ENCODE measurements around the gene SPATA45.

SPATA45 gene

DNA sequence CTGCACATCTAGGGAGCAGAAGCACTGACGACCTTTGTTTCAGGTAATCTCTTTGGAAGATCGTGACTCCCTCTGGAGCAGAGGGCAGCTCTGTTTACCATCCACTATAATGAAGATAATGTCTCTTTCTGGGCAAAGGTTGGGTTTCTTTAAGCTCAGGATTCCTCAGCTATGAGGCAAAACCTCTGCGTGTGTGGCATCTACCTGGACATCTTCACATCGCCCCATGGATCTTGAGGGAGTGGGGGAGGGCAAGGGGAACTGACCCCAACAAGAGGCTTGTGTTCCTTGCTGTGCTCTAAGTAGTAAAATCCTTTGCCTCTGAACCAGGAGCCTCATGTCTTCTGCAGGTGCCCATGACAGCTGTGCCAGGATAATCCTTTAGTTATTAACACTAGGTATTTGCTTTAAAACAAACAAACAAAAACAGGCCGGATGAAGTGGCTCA lies 19.6 kb downstream of the SPATA45 start:
- DNase-seq, result no peak

DNA sequence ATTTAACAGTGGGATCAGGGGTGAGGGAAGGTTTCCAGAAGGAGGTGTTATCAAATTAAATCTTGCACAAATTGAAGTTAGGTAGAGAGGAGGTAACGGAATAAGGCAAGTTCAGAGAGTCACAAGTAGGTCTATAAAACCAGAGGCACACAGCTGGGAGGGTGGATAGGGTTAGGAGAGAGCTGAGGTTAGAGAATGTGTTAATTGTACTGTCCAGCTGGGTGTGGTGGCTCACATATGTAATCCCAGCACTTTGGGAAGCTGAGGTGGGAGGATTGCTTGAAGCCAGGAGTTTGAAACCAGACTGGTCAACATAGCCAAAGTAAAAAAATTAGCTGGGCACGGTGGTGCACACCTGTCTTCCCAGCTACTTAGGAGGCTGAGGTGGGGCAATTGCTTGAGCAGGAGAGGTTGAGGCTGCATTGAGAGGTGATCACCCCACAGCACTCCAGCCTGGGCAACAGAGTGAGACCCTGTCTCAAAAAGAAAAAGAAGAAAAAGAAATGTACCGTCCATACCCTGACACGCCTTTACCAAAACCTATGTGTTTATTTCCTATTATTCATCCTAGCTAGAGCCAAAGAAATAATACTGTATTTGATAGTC lies 20.2 kb downstream of the SPATA45 start:
- no peak for DNase-seq

DNA sequence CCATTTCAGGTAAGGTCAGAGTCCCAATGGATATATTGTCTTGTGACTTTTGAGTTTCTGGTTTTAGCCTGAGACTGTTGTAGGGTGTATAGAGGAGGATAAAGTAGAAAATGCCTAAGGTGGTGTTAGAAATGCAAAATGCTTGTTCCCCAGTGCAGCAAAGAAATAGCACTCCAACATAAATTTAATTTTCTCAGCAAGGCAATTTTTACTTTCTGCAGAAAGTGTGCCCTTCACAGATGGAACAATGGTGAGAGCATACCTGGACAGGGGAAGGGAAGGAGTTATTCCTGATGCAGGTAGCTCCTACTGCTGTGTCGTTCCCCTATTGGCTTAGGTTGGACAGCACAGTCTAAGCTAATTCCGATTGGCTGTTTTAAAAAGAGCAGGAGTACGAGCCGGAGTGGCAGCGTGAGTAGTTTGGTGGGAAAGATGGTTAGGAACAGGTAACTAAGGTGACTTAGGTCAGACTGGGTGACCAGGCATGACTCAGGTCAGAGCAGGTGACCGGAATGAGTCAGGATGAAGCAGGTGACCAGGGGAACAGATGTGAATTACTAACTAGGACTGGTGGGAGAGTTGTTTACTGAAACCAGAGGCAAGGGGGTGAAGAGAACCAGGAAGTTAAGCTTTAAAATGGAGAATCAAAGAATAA lies 21.5 kb downstream of the SPATA45 start:
- no peak for DNase-seq

DNA sequence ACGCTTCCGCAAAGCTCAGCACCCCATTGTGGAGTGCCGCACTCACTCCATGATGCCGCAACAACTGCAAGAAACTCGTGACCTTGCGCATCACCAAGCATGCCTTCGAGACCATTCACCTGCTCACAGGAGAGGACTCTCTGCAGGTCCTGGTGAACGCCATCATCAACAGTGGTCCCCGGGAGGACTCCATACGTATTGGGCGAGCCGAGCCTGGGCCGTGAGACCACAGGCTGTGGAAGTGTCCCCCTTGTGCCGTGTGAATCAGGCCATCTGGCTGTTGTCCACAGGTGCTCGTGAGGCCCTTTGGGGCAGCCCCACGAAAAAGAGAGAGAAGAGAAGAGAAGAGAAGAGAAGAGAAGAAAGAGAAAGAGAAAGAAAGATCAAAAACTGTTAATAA lies 23.2 kb downstream of the SPATA45 start:
- no peak for DNase-seq

DNA sequence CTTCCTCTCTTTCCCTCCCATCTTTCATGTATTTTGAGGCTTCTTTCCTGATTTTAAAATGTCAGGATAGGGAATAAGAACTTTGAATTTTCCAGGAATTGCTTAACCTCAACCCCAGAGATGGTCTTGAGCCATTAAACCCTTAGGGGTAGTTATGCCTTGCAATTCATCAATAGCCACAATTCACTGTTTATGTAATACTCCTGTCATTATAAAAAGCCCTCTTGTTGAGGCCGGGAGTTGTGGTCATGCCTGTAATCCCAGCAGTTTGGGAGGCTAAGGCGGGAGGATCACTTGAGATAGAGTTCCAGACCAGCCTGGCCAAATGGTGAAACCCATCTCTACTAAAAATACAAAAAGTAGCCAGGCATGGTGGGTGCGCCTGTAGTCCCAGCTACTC lies 24.5 kb downstream of the SPATA45 start:
- no peak for DNase-seq

DNA sequence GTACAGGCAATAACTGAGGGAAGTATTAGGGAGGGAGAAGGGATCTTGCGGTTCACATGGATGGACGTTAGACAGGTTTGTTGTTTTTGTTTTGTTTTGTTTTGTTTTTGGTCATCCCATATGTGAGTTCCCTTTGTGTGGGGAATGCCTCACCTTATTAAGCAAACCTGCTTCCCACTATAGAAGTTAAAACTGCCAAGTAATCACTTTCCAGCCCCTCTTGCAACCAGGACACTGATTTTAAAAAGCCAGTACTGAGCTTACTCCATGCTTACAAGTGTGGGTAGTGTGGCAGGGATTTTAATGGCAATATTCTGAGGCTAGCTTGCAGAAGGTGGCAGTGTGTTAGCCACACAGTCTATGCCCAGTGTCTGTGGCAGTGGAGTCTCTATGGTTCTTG lies 26.5 kb downstream of the SPATA45 start:
- DNase-seq, result no peak

DNA sequence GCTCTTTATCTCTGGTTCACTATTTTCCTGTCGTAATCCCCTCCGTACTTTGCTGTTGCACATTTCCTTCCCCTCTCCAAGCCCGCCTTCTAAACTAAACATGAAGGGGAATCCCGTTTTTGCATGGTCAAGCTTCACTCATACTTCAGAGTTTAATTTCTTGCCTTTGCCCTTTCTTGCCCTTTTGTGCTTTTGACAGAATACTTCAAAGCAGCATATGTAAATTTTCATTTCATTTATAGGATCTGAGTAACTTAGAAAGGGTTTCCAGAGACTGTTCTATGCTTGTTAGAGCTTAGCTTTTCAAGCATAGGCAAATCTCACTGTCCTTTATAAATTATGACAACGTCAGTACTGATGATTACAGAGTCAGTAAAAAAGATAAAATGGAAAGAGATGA lies 27.7 kb downstream of the SPATA45 start:
- no peak for DNase-seq

DNA sequence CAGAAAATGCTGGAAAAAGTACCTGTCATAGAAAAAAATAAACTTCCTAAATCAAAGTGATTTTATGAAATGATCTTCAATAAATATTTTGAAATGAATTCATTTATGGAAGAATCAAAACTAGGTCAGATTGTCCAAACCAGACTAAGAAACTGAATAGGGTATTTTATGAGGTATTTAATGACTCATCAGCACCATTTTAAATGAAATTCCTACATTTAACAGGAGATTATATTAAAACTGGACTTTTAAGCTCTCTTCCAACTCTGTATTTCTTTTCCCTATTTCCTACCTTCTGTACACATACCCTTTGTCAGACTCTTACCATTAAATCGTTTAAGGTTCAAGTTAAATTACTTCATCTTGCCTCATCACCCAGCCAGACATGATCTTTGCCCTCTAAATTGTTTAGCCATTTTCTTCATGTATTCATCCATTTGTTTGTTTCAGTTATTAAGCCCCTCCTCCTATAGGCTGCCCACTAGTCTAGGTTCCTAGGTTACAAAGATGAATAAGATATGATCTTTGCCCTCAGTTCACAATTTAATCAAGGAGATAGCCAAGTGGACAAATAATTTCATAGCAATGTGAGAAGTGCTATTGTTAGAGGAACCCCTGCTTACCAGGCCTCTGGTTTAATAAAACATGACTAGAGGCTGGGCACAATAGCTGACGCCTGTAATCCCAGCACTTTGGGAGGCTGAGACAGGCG lies 30.7 kb downstream of the SPATA45 start:
- no peak for DNase-seq

DNA sequence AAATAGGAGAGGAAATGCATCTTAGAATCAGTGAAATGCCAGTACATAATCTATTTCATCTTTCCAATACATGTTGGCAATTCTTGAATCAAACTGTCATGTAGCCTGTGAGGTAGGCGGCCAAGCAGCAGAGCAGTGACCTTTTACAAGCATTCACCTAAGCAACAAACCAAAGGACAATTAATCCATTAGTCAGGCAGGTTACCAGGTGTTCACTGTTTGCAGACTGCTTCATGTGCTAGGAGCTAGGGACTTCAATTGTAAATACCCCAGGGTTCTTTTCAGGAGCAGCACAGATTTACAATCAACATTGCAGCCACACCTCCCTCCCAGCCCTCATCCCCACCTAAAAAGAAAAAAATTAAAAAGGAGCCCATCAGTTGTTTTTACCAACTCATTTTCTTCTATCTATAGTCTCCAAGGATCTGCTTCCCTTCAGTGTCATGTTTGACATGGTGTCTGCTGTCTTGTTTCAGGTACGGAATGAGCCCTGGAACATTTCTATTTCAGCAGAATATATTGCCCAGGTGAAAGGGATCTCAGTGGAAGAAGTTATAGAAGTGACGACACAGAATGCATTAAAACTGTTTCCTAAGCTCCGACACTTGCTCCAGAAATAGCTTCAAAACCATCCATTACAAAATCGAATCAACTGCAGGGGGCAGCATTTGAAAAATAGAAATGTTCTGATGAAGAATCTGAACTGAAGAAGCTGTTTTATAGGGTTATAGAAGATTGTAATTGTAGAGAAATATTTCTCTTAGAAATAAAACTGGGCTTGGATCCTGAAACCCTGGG lies 32.7 kb downstream of the SPATA45 start:
- DNase-seq, result no peak

DNA sequence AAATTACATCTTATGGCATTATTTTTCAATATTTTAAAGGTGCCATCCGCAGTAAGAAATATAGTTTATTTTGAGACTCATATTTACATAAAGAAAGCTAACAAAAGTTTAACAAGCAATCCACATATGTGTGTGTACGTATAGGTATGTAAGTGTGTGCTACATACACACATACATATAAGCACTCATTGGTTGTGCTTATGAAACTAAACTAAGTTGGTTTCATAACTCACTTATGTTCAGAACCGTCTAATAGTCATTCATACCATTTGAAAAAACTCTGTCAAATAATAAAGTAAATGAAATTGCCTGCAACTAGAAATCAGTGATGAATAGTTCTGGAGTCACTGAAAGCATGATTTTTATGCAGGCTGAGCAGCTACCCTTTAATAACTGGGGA lies 41.7 kb downstream of the SPATA45 start:
- DNase-seq, result no peak

DNA sequence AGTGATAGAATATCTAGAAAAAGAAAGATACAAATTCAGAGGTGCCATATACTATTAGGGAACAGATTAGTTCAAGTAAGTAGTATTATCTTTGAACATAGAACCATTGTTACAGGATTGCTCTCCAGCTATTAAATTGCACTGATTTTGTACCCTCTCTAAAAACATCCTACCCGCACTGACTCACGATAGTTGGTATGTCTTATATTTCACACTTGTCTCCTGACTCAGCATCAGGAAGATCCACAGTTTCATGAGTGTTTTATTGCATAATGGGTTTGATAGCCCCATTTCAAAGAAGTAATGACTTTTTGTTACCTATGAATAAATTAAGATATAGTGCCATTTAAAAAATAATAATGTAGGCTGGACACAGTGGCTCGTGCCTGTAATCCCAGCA lies 49.8 kb downstream of the SPATA45 start:
- DNase-seq, result no peak

DNA sequence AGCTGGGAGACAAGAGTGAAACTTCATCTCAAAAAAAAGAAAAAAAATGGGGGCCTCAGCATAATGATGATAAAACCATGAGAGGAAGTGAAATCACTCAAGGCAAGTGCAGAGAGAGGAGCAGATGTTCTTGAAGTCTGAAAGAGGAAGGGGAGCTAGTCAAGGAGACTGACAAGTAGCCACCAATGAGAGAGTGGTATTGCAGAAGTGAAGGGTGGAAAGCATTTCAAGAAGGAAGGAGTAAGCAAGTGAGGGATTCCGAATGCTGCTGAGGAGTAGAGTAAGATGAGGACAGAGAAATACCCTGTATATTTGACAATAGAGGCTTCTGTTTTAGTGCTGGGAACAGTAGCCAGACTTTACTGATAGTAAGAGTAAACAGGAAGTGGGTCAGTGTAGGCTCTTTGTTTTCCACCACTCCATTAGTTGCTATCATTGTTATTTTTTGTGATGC lies 52.9 kb downstream of the SPATA45 start:
- peak; percentile 22 for DNase-seq

DNA sequence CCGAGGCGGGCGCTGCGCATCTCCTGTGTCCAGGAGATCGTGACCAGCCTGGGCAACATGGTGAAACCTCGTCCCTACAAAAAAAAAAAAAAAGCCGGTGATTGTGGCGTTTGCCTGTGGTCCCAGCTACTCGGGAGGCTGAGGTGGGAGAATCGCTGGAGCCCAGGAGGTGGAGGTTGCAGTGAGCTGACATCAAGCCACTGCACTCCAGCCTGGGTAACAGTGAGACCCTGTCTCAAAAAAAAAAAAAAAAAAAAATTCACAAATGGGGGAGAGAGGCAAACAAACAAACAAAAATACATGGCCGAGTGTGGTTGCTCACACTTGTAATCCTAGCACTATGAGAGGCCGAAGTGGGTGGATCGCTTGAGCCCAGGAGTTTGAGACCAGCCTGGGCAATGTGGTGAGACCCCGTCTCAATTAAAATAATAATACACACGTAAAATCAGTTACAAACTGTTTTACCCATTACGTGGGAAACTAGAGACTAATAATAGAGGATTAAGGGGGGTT lies 55.0 kb downstream of the SPATA45 start:
- DNase-seq, result no peak

DNA sequence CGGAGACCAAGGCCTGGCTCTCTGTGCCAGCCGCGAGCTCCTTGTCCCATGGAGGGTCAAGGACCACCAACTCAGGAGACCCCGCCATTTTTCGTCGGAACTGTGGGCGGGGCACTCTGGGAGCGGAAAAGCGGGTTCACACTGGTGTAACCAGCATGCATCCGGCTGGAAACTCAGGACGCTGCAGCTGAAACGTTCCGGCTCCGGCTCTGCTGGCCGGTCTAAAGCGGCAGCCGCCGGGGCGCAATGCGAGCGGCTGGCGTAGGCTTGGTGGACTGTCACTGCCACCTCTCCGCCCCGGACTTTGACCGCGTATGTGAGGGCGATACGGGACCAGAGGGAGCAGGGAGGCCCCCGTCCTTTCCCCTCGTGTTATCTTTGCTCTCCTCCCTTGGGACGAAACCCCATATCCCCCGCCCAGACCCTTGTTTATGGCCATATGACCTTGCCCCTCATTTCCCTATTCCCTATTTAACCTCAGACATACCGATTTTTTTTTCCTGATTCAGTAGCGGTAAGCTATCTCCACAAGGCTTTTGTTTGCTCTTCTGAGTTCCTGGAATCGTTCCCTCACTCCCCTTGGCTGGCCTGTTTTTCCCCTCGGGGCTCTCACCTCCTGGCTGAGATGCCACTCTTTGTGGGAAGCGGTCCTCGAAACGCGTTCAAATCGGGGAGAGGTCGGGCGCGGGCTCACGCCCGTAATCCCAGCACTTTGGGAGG lies 55.6 kb downstream of the SPATA45 start, which contains the start of the genes NSL1 and TATDN3:
TSS of gene NSL1 (minus strand) at position 102 of the 720 bp plus-strand sequence. CDS start at position 88, 14 bp downstream.
TSS of gene TATDN3 (plus strand) at position 219 of the 720 bp plus-strand sequence. CDS start at position 247, 28 bp downstream.
- DNase-seq, result peak; percentile 87

DNA sequence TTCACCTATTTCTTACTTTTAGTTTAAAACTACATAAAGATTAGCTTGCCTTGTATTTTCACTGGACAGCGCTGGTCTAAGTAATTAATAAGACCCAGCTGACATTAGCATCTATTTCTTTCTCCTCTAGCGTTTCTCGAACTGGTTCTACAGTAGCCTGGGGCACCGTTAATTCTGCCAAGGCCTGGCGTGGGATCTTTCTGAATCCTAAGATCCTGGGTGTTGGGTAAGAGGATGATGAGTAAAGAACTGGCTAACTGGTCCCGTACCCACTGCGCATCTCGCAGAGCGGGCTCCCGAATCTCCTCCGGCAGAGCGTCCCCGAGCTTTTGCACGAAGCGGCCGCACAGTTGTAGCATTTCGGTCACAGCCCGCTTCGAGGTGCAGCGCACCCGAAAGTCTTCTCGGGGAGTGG lies 56.2 kb downstream of the SPATA45 start:
- DNase-seq, result no peak

DNA sequence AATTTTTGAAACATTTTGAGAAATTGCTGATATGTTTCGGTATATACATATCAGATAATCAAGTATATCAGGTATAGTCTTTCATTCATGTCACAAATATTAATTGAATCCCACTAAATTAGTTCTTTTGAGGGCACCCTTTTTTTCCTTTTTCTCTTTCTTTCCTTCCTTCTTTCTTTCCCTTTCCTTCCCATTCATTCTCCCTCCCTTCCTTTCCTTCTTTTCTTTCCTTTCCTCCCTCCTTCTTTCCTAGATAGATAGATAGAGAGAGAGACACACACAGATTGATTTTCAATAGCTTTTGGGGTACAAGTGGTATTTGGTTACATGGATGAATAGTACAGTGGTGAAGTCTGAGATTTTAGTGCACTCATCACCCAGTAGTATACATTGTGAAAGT lies 61.6 kb downstream of the SPATA45 start:
- no peak for DNase-seq

DNA sequence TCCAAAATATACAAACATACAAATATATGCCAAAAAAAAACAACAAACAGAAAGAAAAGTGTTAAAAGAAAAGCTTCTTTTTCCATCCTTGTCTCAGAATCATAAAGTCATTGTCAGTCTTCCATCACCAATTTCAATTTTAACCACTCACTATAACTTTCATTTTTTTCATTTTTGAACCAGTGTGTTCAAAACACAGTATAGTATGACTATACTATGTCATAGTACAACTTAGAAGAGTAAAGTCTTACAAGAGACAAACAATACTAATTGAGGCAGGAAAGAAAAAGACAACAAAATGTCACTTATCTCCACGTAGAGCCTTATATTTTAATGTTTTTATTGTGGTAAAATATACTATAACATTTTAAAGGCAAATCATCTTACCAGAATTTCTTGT lies 63.5 kb downstream of the SPATA45 start:
- no peak for DNase-seq

DNA sequence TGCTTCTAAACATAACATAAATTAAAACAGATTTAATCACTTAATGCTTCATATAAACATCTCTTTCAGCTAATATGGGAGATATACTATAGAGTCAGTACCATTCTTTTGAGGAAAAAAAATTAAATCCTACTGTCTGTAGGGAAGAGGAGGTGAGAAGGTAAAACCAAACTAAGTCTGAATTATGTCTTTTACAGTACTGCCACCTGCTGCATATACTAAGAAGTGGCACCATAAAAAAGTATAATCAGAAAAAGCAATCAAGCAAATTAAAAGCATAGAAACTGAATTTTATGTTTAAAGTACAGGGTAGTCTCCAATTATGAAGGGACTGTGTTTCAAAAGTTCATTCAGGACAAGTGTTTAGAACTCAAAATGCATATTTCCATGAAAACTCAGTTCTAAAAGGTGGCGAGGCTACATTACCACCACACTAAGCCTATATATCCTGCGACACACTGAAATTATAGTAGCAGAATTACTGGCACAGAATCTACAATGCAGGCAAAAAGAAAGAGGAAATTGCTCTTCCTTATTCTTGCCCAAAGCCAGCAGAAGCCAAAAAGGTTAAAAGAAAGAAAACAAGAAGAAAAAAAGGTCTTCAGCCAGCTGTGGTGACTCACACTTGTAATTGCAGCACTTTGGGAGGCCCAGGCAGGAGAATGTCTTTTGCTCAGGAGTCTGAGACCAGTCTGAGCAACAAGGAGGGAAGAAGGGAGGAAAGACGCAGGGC lies 64.9 kb downstream of the SPATA45 start:
- DNase-seq, result peak; percentile 7

DNA sequence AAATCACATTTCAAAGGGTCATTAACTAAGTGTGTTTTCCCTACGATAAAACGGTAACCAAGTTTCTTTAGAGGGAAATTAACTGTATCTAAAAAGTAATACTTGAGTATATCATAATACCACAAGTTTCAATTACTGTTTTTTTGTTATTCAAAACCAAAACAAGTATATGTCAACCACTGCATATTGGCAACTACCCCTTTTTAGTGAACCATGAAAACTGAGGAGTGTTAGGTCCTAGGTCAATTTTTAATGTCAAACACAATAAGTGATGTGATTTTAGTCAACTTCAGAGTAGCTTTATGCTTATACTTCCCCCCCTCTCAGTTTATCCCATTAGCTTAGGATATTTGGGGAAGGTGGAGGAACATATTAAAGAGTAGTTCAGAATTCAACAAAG lies 66.2 kb downstream of the SPATA45 start:
- DNase-seq, result no peak

DNA sequence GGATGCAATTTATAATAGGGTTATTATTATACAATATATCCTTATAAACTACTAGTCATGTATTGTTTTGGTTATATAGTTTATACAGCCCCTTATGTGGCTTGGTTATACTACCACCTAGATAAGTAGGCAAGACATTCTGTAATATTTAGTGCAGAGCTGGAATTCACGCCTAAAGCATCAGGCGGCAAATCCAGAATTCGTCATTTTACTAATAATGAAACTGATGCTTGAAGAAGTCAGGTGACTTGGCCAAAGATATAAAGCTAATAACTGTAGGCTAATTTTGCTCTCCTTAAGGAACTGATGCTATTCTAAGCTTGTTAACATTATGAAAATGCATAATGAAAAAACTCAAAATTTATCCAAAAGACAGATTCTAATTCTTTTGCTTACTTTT lies 66.7 kb downstream of the SPATA45 start:
- no peak for DNase-seq

Data from CD4-positive, alpha-beta T cell treated with Interferon gamma for 1 hour (primary cell).